GM21526 (cell line): ENCODE measurements around the gene CACNA1S.

Experiments used
- ATAC-seq: cut with Tn5 transposase; IDR thresholded peaks from one replicate; pipeline ENCODE4 v1.9.1; 2021; ENCODE audit warnings: moderate library complexity; ENCODE audit not compliant: unreplicated experiment, low FRiP score

Gene CACNA1S

GRCh38 chr1:201068976-201069375 lies 43.2 kb downstream of the CACNA1S start:
- ATAC-seq = no peak

- ATAC-seq = no peak
Observed at GRCh38 chr1:201066986-201067385, 45.2 kb downstream of the CACNA1S start.

DNA sequence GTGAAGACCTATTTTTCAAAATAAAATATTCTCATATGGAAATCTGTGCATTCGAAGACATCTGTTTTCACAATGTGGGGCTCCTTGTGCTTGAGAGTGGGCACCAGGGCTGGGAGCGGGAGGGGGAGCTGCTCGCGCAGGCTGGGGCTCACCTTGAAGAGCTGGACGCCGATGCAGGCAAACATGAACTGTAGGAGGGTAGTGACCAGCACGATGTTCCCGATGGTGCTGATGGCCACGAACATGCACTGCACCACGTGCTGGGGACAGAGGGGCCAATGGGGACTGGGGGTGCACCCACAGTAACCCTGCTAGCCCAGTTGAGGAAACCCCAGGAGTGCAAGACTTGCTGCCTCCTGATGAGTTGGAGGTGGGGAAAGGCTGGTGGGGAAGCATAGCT lies 46.5 kb downstream of the CACNA1S start:
- no peak for ATAC-seq

- no peak for ATAC-seq
Observed at GRCh38 chr1:201064806-201065205, 47.4 kb downstream of the CACNA1S start.

GRCh38 chr1:201063145-201063544 lies 49.1 kb downstream of the CACNA1S start:
- ATAC-seq = no peak

GRCh38 chr1:201062511-201063091 lies 49.6 kb downstream of the CACNA1S start:
- ATAC-seq = no peak

DNA sequence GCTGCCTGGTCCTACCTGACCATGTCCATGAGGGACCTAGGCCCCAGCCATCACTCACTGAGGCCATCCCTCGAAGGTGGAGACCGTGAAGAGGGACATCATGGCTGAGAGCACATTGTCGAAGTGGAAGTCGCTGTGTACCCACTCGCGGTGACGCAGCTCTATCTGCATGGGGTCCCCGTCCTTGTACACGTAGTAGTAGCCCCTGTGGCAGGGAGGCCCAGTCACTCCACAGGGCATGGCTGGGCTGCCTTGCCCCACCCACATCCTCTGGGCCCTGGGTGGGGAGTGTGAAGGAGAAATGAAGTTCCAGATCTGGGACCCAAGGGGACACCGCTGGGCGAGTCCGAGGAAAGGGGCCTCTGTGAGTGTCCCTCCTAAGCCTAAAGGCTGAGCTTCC lies 50.3 kb downstream of the CACNA1S start:
- ATAC-seq = no peak

DNA sequence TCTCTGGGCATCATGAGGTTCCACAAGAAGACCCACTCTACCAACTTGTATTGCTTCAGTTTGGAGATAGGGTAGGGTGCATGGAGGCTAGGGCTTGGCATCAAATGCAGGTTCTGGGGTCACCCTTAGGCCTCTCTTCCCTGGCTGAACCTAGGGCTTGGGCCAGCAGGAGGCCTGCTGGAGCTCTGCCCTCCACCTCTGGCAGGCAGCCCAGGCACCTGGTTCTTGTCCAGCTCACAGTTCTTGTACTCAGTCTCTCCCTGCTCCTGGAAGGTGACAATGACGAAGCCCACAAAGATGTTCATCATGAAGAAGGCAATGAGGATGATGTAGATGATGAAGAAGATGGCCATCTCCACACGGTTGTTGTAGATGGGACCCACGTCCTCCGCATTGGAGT lies 51.2 kb downstream of the CACNA1S start:
- ATAC-seq = no peak

DNA sequence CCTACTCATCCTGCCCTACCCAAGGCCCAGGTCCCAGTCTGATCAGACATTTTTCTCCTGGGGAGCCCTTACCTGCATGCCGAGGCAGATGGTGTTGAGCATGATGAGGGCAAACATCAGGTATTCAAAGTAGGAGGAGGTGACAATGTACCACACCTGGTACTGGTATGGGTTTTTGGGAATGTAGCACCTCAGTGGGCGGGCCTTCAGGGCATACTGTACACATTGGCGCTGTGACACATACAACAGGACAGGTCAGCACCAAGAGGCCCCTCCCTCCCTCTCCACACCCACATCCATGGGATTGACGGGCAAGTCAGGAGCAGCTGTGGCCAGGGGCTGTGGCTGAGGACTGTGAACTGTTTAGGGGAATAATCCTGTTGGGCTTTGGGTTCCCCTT lies 51.6 kb downstream of the CACNA1S start:
- ATAC-seq = no peak

- ATAC-seq = no peak
Observed at GRCh38 chr1:201059871-201060555, 52.2 kb downstream of the CACNA1S start.

GRCh38 chr1:201059401-201059800 lies 52.8 kb downstream of the CACNA1S start:
- ATAC-seq = no peak

DNA sequence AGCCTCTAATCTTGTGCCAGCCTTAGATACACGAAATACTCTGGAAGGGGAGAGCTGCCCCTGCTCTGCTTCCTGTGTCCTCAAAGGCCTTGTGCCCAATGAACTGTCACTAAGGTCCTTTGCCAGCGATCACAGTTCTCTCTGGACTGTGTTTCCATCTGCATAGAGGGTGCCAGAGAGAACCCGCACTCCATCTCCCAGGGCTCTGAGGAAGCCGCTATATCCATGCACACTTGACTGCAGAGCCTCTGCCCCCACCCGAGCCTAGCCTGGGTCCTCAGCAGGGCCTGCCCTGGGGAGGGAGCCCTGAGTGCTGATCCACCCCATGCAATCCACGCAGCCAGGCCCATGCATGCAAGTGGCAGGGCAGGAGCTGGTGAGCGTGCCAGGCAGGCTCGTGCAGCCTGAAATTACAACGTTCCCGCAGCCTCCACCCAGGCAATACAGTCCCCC lies 58.1 kb downstream of the CACNA1S start:
- ATAC-seq = no peak

GRCh38 chr1:201053155-201053860 lies 58.9 kb downstream of the CACNA1S start:
- no peak for ATAC-seq

- ATAC-seq = no peak
Observed at GRCh38 chr1:201051399-201051798, 60.8 kb downstream of the CACNA1S start.

DNA sequence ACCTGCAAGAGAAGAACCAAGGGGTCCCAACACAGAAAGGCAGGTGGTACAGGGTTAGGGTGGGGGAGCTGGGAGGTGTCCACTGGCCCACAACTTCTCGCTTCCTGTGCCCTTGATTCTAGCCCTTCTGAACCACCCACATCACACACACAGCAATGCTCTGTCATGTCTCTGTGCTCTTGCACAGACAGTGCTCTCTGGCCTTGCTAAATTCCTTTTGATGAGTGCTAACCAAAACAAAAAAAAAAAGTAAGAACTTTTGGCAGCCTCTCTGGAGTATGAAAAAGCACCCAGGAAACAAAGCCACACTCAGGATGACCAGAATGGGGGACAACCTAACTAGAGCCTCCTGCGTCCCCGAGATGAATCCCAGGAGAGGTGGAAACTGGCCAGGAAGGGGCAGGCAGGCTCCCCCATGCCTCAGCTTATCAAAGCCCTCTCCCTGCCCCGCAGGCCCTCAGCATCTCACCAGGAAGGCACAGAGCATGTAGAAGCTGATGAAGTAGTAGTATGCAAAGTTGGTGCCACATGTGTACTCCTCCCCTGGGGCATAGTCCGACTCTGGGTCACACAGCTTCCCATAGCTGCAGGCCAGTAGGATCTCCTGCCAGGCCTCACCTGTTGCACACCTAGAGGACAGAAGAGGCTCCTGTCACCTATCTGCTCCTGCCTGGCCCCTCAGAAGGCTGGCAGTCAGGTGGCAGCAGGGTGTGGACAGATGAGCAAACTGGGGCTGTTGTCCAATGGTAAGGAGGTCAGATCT lies 61.5 kb downstream of the CACNA1S start:
- ATAC-seq = no peak

- no peak for ATAC-seq
Observed at GRCh38 chr1:201049248-201049831, 62.9 kb downstream of the CACNA1S start.

DNA sequence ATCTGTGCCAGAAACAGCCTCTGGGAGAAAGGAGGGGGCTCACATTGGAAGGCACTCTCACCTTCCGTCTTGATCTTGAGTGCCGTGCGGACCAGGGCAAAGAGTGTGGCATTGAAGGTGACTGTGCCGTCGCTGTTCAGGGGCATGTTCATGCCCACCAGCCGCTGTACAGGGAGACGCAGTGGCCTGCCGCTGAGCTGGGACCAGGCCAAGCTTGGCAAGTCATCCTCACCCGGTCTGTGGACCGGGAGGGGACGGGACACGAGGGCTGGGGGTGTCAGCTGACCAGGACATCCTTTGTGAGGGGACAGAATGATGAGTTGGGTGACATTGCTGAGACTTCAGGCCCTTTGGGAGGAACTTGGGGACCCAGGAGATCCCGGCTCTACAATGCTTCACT lies 63.7 kb downstream of the CACNA1S start:
- no peak for ATAC-seq

- no peak for ATAC-seq
Observed at GRCh38 chr1:201044119-201044518, 68.1 kb downstream of the CACNA1S start.

GRCh38 chr1:201042779-201043461 lies 69.3 kb downstream of the CACNA1S start:
- ATAC-seq = no peak

DNA sequence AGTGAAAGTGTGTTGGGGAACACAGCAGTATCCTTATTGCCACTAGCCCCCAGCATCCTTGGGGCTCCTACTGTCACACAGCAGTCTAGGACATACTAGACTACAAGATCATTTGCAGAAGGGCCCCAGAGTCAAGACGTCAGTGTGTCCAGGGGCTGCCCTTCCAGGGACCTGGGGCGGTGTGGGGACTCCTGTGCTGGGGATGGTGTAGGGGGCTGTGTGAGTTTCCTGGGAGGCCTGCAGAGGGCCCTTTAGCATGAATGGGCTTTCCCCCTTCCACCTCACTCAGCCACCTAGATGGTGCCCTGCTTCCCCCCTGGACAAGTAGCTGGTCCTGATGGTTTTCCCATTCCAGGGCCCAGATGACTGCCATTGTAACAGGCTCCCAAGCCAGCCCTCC lies 71.2 kb downstream of the CACNA1S start:
- no peak for ATAC-seq
